Activated CD8-positive, alpha-beta T cell treated with anti-CD3 and anti-CD28 coated beads for 36 hours (primary cell): ENCODE data around the gene WSB1. TPM values are rescaled to one million over a fixed set of nuclear protein-coding genes. Genes with fewer than 3 reads are reported as not detected.

Experiments used
- ATAC-seq: fragments of 200-7000 bp; cut with Tn5 transposase; one replicate; pipeline ENCODE4 v1.10.0; 2021; ENCODE audit warnings: mild to moderate bottlenecking, moderate library complexity
- CTCF ChIA-PET: fragments of 350-600 bp; sonication (Branson Sonifier 250); formaldehyde crosslinking; loops from one replicate; lab custom pipeline; 2021; ENCODE audit warnings: antibody characterized with exemption; lab: Charles Lee
- POLR2A ChIA-PET: fragments of 350-600 bp; sonication (Branson Sonifier 250); formaldehyde crosslinking; loops from one replicate; lab custom pipeline; 2021; ENCODE audit warnings: antibody characterized with exemption; lab: Charles Lee
- DNase-seq: peaks from one replicate; pipeline ENCODE4 v3.0.0-alpha.2; 2020
- H3K27ac Mint-ChIP-seq: one replicate; pipeline ENCODE4 v1.8.0; 2021; ENCODE audit warnings: mild to moderate bottlenecking, mixed read lengths
- H3K27me3 Mint-ChIP-seq: one replicate; pipeline ENCODE4 v1.8.0; 2021; ENCODE audit warnings: mixed read lengths
- H3K36me3 Mint-ChIP-seq: one replicate; pipeline ENCODE4 v1.8.0; 2021; ENCODE audit warnings: low read depth, mixed read lengths
- H3K4me1 Mint-ChIP-seq: one replicate; pipeline ENCODE4 v1.8.0; 2021; ENCODE audit warnings: low read depth, mixed read lengths
- H3K4me3 Mint-ChIP-seq: one replicate; pipeline ENCODE4 v1.8.0; 2021; ENCODE audit warnings: mild to moderate bottlenecking, moderate library complexity, mixed read lengths
- H3K9me3 Mint-ChIP-seq: one replicate; pipeline ENCODE4 v1.8.0; 2021; ENCODE audit warnings: mixed read lengths
- intact Hi-C: fragments of 100-400 bp; cut with micrococcal nuclease; formaldehyde crosslinking; loops from one replicate; pipeline ENCODE4 v1.10.0; 2022
- total RNA-seq, 2 experiments: library from RNA; stranded (reverse); gene quantifications; one replicate each; pipeline ENCODE4 v1.2.3, GENCODE V29; 2021
- TF ChIP-seq, protein P1 (sequence below): fragments of 200-600 bp; IDR thresholded peaks from one replicate; pipeline ENCODE4 v1.8.0; 2022; ENCODE audit warnings: antibody characterized with exemption, mild to moderate bottlenecking

The WSB1 gene
- total RNA-seq, 2 experiments from 2014 or later, result 224 to 231 TPM

DNA sequence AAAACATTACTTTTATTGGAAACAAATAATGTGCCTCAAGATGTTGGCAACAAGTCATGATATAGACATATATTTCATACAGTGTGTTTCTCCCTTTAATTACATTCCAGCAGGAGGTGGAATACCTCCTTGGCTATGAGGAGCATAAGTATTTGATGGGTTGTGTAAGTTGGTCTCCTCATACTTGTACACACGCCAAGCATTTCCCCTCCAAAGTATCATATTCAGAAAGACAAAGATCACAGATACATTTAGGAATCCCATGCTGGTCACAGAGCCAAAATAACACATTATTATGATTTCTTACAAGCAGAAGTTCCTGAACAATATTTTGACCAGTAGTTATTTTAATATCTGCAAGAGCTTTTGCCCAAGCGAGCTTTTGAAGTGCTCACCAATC is 57.8 kb downstream of the WSB1 start:
- peaks cover 34% of the 10 kb centered on the region for H3K4me1 Mint-ChIP-seq
- peak overlapping the region; percentile 7 for H3K4me3 Mint-ChIP-seq
- ATAC-seq (no peak), DNase-seq (no peak)
- TF ChIP-seq, protein P1, sequence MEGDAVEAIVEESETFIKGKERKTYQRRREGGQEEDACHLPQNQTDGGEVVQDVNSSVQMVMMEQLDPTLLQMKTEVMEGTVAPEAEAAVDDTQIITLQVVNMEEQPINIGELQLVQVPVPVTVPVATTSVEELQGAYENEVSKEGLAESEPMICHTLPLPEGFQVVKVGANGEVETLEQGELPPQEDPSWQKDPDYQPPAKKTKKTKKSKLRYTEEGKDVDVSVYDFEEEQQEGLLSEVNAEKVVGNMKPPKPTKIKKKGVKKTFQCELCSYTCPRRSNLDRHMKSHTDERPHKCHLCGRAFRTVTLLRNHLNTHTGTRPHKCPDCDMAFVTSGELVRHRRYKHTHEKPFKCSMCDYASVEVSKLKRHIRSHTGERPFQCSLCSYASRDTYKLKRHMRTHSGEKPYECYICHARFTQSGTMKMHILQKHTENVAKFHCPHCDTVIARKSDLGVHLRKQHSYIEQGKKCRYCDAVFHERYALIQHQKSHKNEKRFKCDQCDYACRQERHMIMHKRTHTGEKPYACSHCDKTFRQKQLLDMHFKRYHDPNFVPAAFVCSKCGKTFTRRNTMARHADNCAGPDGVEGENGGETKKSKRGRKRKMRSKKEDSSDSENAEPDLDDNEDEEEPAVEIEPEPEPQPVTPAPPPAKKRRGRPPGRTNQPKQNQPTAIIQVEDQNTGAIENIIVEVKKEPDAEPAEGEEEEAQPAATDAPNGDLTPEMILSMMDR, result no peak
- H3K27me3 Mint-ChIP-seq, result no peaks in the 10 kb centered on the region
- no peaks in the 10 kb centered on the region for H3K9me3 Mint-ChIP-seq
- POLR2A ChIA-PET, result interaction anchor here (1.0 kb wide), 1 partner anchor 181 kb away, joined by 3 read pairs; no protein-coding TSS in a partner anchor
- no peak overlapping the region for H3K27ac Mint-ChIP-seq
- H3K36me3 Mint-ChIP-seq, result peaks cover 3% of the 10 kb centered on the region
- CTCF ChIA-PET, result interaction anchor here (1.2 to 4.6 kb wide), 5 partner anchors 10 to 300 kb away, joined by 3 to 39 read pairs (median 10); no protein-coding TSS in a partner anchor
- intact Hi-C loops, result loop anchor here (10.0 kb wide), 1 partner anchor 103 kb away; the partner anchor contains the start of gene KSR1

DNA sequence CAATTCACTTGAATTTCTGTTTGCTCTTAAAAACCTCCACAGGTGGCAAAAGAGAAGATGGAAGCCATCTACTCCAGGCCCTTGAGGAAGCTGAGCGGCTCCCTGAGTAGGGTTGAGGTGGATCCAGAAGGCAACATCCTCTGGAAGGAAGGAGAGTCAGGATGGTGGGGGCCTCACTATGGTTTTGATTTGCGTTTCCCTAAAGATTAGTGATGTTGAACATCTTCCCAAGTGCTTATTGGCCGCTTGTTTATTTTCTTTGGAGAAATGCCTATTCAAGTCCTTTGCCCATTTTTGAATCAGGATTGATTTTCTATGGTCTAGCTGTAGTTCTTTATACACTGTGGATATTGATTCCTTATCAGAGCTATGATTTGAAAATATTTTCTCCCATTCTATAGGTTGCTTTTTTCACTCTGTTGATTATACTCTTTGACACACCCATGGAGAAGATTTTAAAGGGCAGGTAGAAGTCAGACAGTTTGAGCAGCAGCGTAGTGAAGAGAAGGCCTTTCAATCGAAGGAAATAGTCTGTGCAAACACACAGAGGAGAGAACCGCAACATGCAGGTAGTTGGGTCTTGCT is 58.6 kb downstream of the WSB1 start:
- TF ChIP-seq, protein P1, result no peak
- peak overlapping the region; percentile 78 for H3K4me3 Mint-ChIP-seq
- no peak for ATAC-seq
- intact Hi-C loops, result loop anchor here (10.0 kb wide), 1 partner anchor 102 kb away; the partner anchor contains the start of gene KSR1
- peak overlapping the region; percentile 96 for H3K27ac Mint-ChIP-seq
- no peaks in the 10 kb centered on the region for H3K9me3 Mint-ChIP-seq
- ChIA-PET CTCF (interaction anchor here (0.9 to 4.6 kb wide), 8 partner anchors 10 to 299 kb away, joined by 3 to 39 read pairs (median 6); no protein-coding TSS in a partner anchor), POLR2A (interaction anchor here (1.0 kb wide), 2 partner anchors 19 to 180 kb away, joined by 3 read pairs; no protein-coding TSS in a partner anchor)
- peaks cover 3% of the 10 kb centered on the region for H3K36me3 Mint-ChIP-seq
- no peak for DNase-seq
- no peaks in the 10 kb centered on the region for H3K27me3 Mint-ChIP-seq
- peaks cover 33% of the 10 kb centered on the region for H3K4me1 Mint-ChIP-seq

DNA sequence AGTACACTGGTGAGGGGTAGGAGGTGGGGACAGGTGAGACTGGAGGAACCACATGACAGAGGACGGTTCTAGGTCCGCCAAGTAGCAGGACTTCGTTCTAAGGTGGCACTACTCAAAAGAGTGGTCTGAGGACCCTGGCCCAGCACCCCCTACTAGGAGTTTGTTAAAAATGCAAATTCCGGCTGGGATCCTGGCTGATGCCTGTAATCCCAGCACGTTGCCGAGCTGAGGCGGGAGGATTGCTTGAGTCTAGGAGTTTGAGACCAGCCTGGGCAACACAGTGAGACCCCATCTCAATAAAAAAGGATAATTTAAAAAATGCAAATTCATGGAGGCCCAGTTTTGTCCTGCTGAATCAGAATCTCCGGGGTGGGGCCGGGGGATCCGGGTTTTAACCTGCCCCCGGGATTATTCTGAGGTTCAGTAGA is 59.1 kb downstream of the WSB1 start:
- no peaks in the 10 kb centered on the region for H3K27me3 Mint-ChIP-seq

DNA sequence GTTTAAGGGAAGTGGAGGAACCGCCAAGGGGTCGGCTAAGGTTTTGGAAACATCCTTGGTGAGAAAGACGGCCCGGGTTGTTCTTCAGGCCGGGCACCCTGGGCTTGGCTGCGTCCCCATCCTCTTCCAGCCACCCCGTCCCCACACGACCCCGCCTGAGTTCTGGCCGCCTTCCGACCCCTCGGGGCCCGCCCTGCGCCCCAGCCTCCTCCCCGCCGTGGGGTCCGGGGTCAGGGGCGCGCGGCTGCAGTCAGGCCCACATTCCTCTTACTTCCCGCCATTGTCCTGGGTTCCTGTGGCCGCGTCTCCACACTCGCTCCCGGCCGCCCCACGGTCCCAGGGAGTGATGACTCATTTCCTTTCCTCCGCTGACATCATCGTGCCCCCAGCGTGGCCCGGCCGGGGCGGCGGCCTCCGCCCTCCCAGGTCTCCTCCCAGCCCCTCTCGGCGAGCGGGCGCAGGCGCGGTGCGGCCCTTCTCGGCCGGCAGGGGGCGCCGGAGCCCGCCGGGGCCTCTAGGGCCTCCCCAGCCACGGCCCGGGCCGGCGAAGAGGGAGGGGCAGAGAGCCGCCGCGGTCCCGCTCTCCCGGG is 59.6 kb downstream of the WSB1 start:
- CTCF ChIA-PET, result interaction anchor here (0.6 to 3.4 kb wide), 22 partner anchors 12 to 301 kb away, joined by 3 to 66 read pairs (median 4); partner anchors contain the start of gene KSR1
- H3K4me3 Mint-ChIP-seq, result peak overlapping the region; percentile 78
- ATAC-seq (peak; percentile 88), DNase-seq (peak; percentile 90)
- H3K36me3 Mint-ChIP-seq, result peaks cover 3% of the 10 kb centered on the region
- H3K27ac Mint-ChIP-seq, result peak overlapping the region; percentile 96
- intact Hi-C loops, result loop anchor here (2.0 to 10.0 kb wide), 2 partner anchors 101 to 247 kb away; partner anchors contain the start of gene KSR1
- TF ChIP-seq, protein P1, result peak; percentile 90
- POLR2A ChIA-PET, result no interaction called here
- no peaks in the 10 kb centered on the region for H3K9me3 Mint-ChIP-seq
- H3K4me1 Mint-ChIP-seq, result peaks cover 25% of the 10 kb centered on the region
- H3K27me3 Mint-ChIP-seq, result no peaks in the 10 kb centered on the region

More for the DNA sequence above, 59.1 kb downstream of the WSB1 start:
- peak overlapping the region; percentile 96 for H3K27ac Mint-ChIP-seq
- H3K4me3 Mint-ChIP-seq, result peak overlapping the region; percentile 78
- ATAC-seq (no peak), DNase-seq (peak; percentile 22)
- intact Hi-C loops, result loop anchor here (10.0 kb wide), 1 partner anchor 102 kb away; the partner anchor contains the start of gene KSR1
- TF ChIP-seq, protein P1, result no peak
- peaks cover 3% of the 10 kb centered on the region for H3K36me3 Mint-ChIP-seq
- peaks cover 30% of the 10 kb centered on the region for H3K4me1 Mint-ChIP-seq
- ChIA-PET CTCF (interaction anchor here (0.9 to 4.6 kb wide), 7 partner anchors 13 to 299 kb away, joined by 3 to 39 read pairs (median 10); no protein-coding TSS in a partner anchor), POLR2A (interaction anchor here (1.0 kb wide), 2 partner anchors 20 to 179 kb away, joined by 3 read pairs; no protein-coding TSS in a partner anchor)
- no peaks in the 10 kb centered on the region for H3K9me3 Mint-ChIP-seq
